H1 (cell line): ENCODE measurements around the gene FCER2. TPM values are rescaled to one million over a fixed set of nuclear protein-coding genes. Genes with fewer than 3 reads are reported as not detected.
A peak's percentile ranks its signal among the peaks of the same experiment; 100 is the strongest.

ENCODE experiments used
- CTCF ChIA-PET: fragments of 300-600 bp; sonication (Branson Sonifier 250); formaldehyde crosslinking; loops from one replicate; lab custom pipeline; 2021; ENCODE audit not compliant: partially characterized antibody; lab: Charles Lee
- POLR2A ChIA-PET: fragments of 300-600 bp; sonication (Branson Sonifier 250); formaldehyde crosslinking; loops from one replicate; lab custom pipeline; 2021; ENCODE audit warnings: inconsistent platforms; ENCODE audit not compliant: partially characterized antibody; lab: Charles Lee
- DNase-seq, 2 experiments: peaks; one replicate each; pipeline versions ENCODE4 v3.0.0 to v3.0.0-alpha.2; 2010 to 2022; ENCODE audit warnings: low spot score in 2 of 2, low read depth in 1 of 2, mixed read lengths in 1 of 2
- FAIRE-seq: peaks from 2 replicates; lab custom pipeline; 2011; peaks lifted over from hg19 to GRCh38; lab: Jason Lieb, UNC
- H2AFZ ChIP-seq: 2 replicates; pipeline ENCODE4 v1.8.1; 2012; ENCODE audit warnings: low read length, inconsistent platforms
- H2AK5ac ChIP-seq: 2 replicates; pipeline ENCODE4 v1.6.1; 2013; ENCODE audit warnings: low read depth, low read length
- H2BK120ac ChIP-seq: replicated peaks from 2 replicates; pipeline ENCODE3; 2013; ENCODE audit warnings: low read depth, low read length, inconsistent platforms
- H2BK12ac ChIP-seq: 2 replicates; pipeline ENCODE4 v1.6.1; 2013; ENCODE audit warnings: low read depth, low read length
- H2BK15ac ChIP-seq: 2 replicates; pipeline ENCODE4 v1.6.1; 2013; ENCODE audit warnings: low read length
- H2BK20ac ChIP-seq: 2 replicates; pipeline ENCODE4 v1.6.1; 2013; ENCODE audit warnings: low read length
- H2BK5ac ChIP-seq: 2 replicates; pipeline ENCODE4 v1.6.1; 2013; ENCODE audit warnings: low read depth, low read length
- H3K14ac ChIP-seq: 2 replicates; pipeline ENCODE4 v1.6.1; 2013; ENCODE audit warnings: inconsistent platforms; ENCODE audit not compliant: insufficient read length
- H3K18ac ChIP-seq: 2 replicates; pipeline ENCODE4 v1.6.1; 2013; ENCODE audit warnings: low read length; ENCODE audit errors: extremely low read depth
- H3K23ac ChIP-seq: 2 replicates; pipeline ENCODE4 v1.6.1; 2013; ENCODE audit warnings: inconsistent platforms; ENCODE audit not compliant: insufficient read length
- H3K23me2 ChIP-seq: 2 replicates; pipeline ENCODE4 v1.6.1; 2013; ENCODE audit warnings: low read depth, low read length
- H3K27ac ChIP-seq: 2 replicates; pipeline ENCODE4 v1.6.1; 2011; ENCODE audit warnings: low read depth, low read length, inconsistent platforms
- H3K27me3 ChIP-seq, 4 experiments: replicated peaks in 1 of 4; 1 replicate in 1 of 4; 2 replicates in 3 of 4; pipeline versions ENCODE4 v1.6.1 to v1.8.1; 2011 to 2013; ENCODE audit warnings: low read length in 3 of 4, mild to moderate bottlenecking in 3 of 4, inconsistent platforms in 2 of 4, mixed read lengths in 2 of 4, moderate library complexity in 1 of 4; ENCODE audit not compliant: control insufficient read depth in 3 of 4, insufficient read depth in 3 of 4; ENCODE audit errors: extremely low read depth in 1 of 4
- H3K36me3 ChIP-seq, 4 experiments: 2 replicates each; pipeline versions ENCODE4 v1.6.1 to v1.8.1; 2011 to 2013; ENCODE audit warnings: mild to moderate bottlenecking in 4 of 4, low read length in 3 of 4, moderate library complexity in 2 of 4, control low read depth in 1 of 4, inconsistent platforms in 1 of 4; ENCODE audit not compliant: insufficient read depth in 4 of 4, control insufficient read depth in 2 of 4
- H3K4ac ChIP-seq: replicated peaks from 2 replicates; pipeline ENCODE3; 2013; ENCODE audit warnings: low read length, low read depth, mixed read lengths, inconsistent platforms; ENCODE audit not compliant: insufficient read length
- H3K4me1 ChIP-seq, 4 experiments: replicated peaks in 1 of 4; 1 replicate in 1 of 4; 2 replicates in 3 of 4; pipeline versions ENCODE4 v1.6.1 to v1.8.1; 2011 to 2013; ENCODE audit warnings: low read length in 3 of 4, inconsistent platforms in 2 of 4, mixed read lengths in 1 of 4; ENCODE audit not compliant: insufficient read depth in 4 of 4, control insufficient read depth in 3 of 4
- H3K4me2 ChIP-seq, 2 experiments: 2 replicates each; pipeline versions ENCODE4 v1.6.1 to v1.8.1; 2011 to 2013; ENCODE audit warnings: low read depth in 2 of 2, low read length in 2 of 2, control low read depth in 1 of 2, inconsistent platforms in 1 of 2, mild to moderate bottlenecking in 1 of 2; ENCODE audit not compliant: insufficient read depth in 1 of 2
- H3K4me3 ChIP-seq, 4 experiments: fragments of 200-600, 300-600 bp in 1 of 4; sonication (generic), shearing (Covaris generic), sonication (Bioruptor Twin) in 1 of 4; 2 replicates each; pipeline versions ENCODE4 v1.5.1 to v1.8.1; 2011 to 2016; ENCODE audit warnings: low read length in 4 of 4, low read depth in 3 of 4, control low read depth in 2 of 4, inconsistent platforms in 2 of 4, mild to moderate bottlenecking in 2 of 4, mixed read lengths in 1 of 4, moderate library complexity in 1 of 4; ENCODE audit not compliant: insufficient read depth in 2 of 4; ENCODE audit errors: extremely low read depth in 1 of 4
- H3K56ac ChIP-seq: replicated peaks from 2 replicates; pipeline ENCODE3; 2013; ENCODE audit warnings: low read depth, mild to moderate bottlenecking, mixed read lengths, low read length, inconsistent platforms; ENCODE audit not compliant: insufficient read length
- H3K79me1 ChIP-seq: 2 replicates; pipeline ENCODE4 v1.6.1; 2013; ENCODE audit warnings: low read depth, low read length, control low read depth
- H3K79me2 ChIP-seq, 2 experiments: 2 replicates each; pipeline versions ENCODE4 v1.6.1 to v1.8.1; 2012 to 2013; ENCODE audit warnings: low read length in 2 of 2, mild to moderate bottlenecking in 2 of 2, inconsistent platforms in 1 of 2; ENCODE audit not compliant: insufficient read depth in 2 of 2, control insufficient read depth in 1 of 2
- H3K9ac ChIP-seq, 4 experiments: replicated peaks in 1 of 4; 1 replicate in 1 of 4; 2 replicates in 3 of 4; pipeline versions ENCODE4 v1.6.1 to v1.8.1; 2011 to 2013; ENCODE audit warnings: low read depth in 3 of 4, low read length in 3 of 4, control low read depth in 2 of 4, mild to moderate bottlenecking in 2 of 4, moderate library complexity in 2 of 4, inconsistent platforms in 1 of 4; ENCODE audit errors: extremely low read depth in 1 of 4
- H3K9me3 ChIP-seq, 2 experiments: 2 replicates each; pipeline versions ENCODE4 v1.6.1 to v1.8.1; 2012 to 2013; ENCODE audit warnings: mild to moderate bottlenecking in 2 of 2, moderate library complexity in 2 of 2, control low read depth in 1 of 2, inconsistent platforms in 1 of 2, low read depth in 1 of 2, low read length in 1 of 2, mixed read lengths in 1 of 2; ENCODE audit not compliant: insufficient read depth in 2 of 2
- H4K20me1 ChIP-seq, 2 experiments: replicated peaks in 1 of 2; 2 replicates each; pipeline versions ENCODE3 to v1.8.1; 2011 to 2013; ENCODE audit warnings: inconsistent platforms in 2 of 2, low read length in 2 of 2, mild to moderate bottlenecking in 1 of 2; ENCODE audit not compliant: insufficient read depth in 2 of 2, control insufficient read depth in 1 of 2
- H4K5ac ChIP-seq: 2 replicates; pipeline ENCODE4 v1.6.1; 2013; ENCODE audit warnings: low read length, low read depth, mixed read lengths, inconsistent platforms; ENCODE audit not compliant: insufficient read length
- H4K8ac ChIP-seq: 2 replicates; pipeline ENCODE4 v1.8.0; 2013; ENCODE audit warnings: mild to moderate bottlenecking, moderate library complexity, low read length, inconsistent platforms; ENCODE audit not compliant: insufficient read depth; ENCODE audit errors: extremely low read depth
- H4K91ac ChIP-seq: replicated peaks from 2 replicates; pipeline ENCODE3; 2013; ENCODE audit warnings: low read length, mixed read lengths, inconsistent platforms; ENCODE audit not compliant: insufficient read length
- CTBP2 ChIP-seq: IDR thresholded peaks from 2 replicates; pipeline ENCODE4 v1.7.0; 2011; ENCODE audit warnings: borderline replicate concordance, mild to moderate bottlenecking, moderate library complexity, mixed read lengths, low read length; ENCODE audit not compliant: insufficient read depth, insufficient read length
- JUND ChIP-seq: IDR thresholded peaks from 2 replicates; pipeline ENCODE4 v1.6.1; 2011; ENCODE audit warnings: mild to moderate bottlenecking, improper control_type of control experiment, low read length
- KDM1A ChIP-seq: fragments of 200-600, 300-600 bp; sonication (generic); IDR thresholded peaks from 2 replicates; pipeline ENCODE4 v1.7.1; 2016; ENCODE audit warnings: mild to moderate bottlenecking, low read length, borderline replicate concordance
- RAD21 ChIP-seq, 2 experiments: IDR thresholded peaks in 1 of 2; conservative IDR thresholded peaks in 1 of 2; 2 replicates each; pipeline ENCODE4 v1.6.1; 2011; ENCODE audit warnings: low read depth in 2 of 2, low read length in 2 of 2, improper control_type of control experiment in 1 of 2, inconsistent platforms in 1 of 2, mild to moderate bottlenecking in 1 of 2, moderate library complexity in 1 of 2
- RXRA ChIP-seq: IDR thresholded peaks from 2 replicates; pipeline ENCODE4 v1.6.1; 2011; ENCODE audit warnings: low read depth, mild to moderate bottlenecking, low read length, moderate library complexity; ENCODE audit not compliant: insufficient read depth
- SAP30 ChIP-seq: fragments of 300-600 bp; sonication (generic); IDR thresholded peaks from 2 replicates; pipeline ENCODE4 v1.7.1; 2012; ENCODE audit warnings: low read length, moderate library complexity, mild to moderate bottlenecking, inconsistent platforms; ENCODE audit not compliant: insufficient read depth, insufficient replicate concordance
- USF2 ChIP-seq: IDR thresholded peaks from 2 replicates; pipeline ENCODE4 v1.6.1; 2011; ENCODE audit warnings: low read length, improper control_type of control experiment
- YY1 ChIP-seq: IDR thresholded peaks from 2 replicates; pipeline ENCODE4 v1.6.1; 2011; ENCODE audit warnings: low read depth, mild to moderate bottlenecking, low read length
- ZNF274 ChIP-seq: IDR thresholded peaks from 2 replicates; pipeline ENCODE4 v1.7.0; 2012; ENCODE audit warnings: low read length, borderline replicate concordance; ENCODE audit errors: extremely low read depth
- WGBS, 2 experiments: shearing (Covaris generic) in 1 of 2; methylation state at CpG; one replicate each; pipeline versions ENCODE4 v1.1.6 to v1.1.7; 2013 to 2015; ENCODE audit warnings: low lambda C conversion rate in 2 of 2, mixed read lengths in 2 of 2, inconsistent platforms in 1 of 2, low coverage in 1 of 2, missing lambda C conversion rate in 1 of 2; ENCODE audit not compliant: insufficient replicate concordance in 2 of 2, insufficient coverage in 1 of 2, insufficient read length in 1 of 2; ENCODE audit errors: extremely low coverage in 1 of 2, missing lambda C conversion rate in 1 of 2; 5-methylcytosine and 5-hydroxymethylcytosine counted together
- polyA plus RNA-seq, 7 experiments: library from polyadenylated mRNA; depleted of rRNA in 3 of 7; stranded (reverse) in 5 of 7; unstranded in 2 of 7; fragments of >200 nt in 5 of 7; fragments of 200-250 nt in 2 of 7; gene quantifications; 1 replicate in 5 of 7; 2 replicates in 1 of 7; 4 replicates in 1 of 7; pipeline versions ENCODE4 v1.2.1 to v1.2.3, GENCODE V29; 2011 to 2013; ENCODE audit warnings: missing spikeins in 2 of 7, mixed read lengths in 2 of 7
- total RNA-seq: library from RNA; stranded (reverse); fragmentation: NEBNext Ultra II Directional; extraction: Animal tissue kit (Norgen Biotek cat#: 25700); gene quantifications from 2 replicates; pipeline ENCODE4 v1.2.1, GENCODE V29; 2021

The FCER2 gene
- total and polyA plus RNA-seq, 2 of the 8 experiments (the other 6 are each of a cell fraction or from before 2014, with no cell fraction given): 0.67 TPM; not detected in 1

GRCh38 chr19:7751157-7751783 lies 49.3 kb upstream of the FCER2 start:
- Histone ChIP-seq H3K4me1 (peaks cover 3 to 15% (median 8%) of the 10 kb centered on the region in 4 experiments; a peak in 6 of 7 replicates), H3K79me1 (no peaks in the 10 kb centered on the region), H2BK120ac (no peak overlapping the region), H3K23ac (no peak overlapping the region), H3K27ac (no peak overlapping the region), H3K56ac (no peak overlapping the region), H2BK20ac (no peak overlapping the region), H4K5ac (no peak overlapping the region), H3K27me3 (no peaks in the 10 kb centered on the region), H2AK5ac (peak overlapping the region; percentile 10; the same call in 1 of the 2 replicates), H4K20me1 (no peaks in the 10 kb centered on the region), H3K14ac (no peak overlapping the region), H3K18ac (no peak overlapping the region), H2BK15ac (peak overlapping the region; percentile 49; the same call in 1 of the 2 replicates), H4K8ac (peak overlapping the region; percentile 71; the same call in 1 of the 2 replicates), H3K4me3 (no peak overlapping the region), H2BK5ac (no peak overlapping the region), H3K9me3 (0 out of 4 replicates have a peak, but pooled peaks cover 0 to 6% of the 10 kb centered on the region in 2 experiments), H3K9ac (peak overlapping the region in 1 of 4 experiments; percentile 32; a peak in 1 of 7 replicates), H3K36me3 (no peaks in the 10 kb centered on the region), H3K4ac (no peak overlapping the region), H4K91ac (peak overlapping the region; percentile 34), H2AFZ (peak overlapping the region; percentile 8; the same call in 1 of the 2 replicates), H3K23me2 (no peaks in the 10 kb centered on the region; the same call in 1 of the 2 replicates), H3K79me2 (no peaks in the 10 kb centered on the region), H2BK12ac (0 out of 2 replicates have a peak overlapping the region, but pooled peaks have one; percentile 60), H3K4me2 (no peak overlapping the region)
- ChIA-PET POLR2A (no interaction called here), CTCF (interaction anchor here (0.8 to 1.1 kb wide), 2 partner anchors 27 to 49 kb away, joined by 4 to 5 read pairs; no protein-coding TSS in a partner anchor)
- no peak for TF ChIP-seq ZNF274
- TF ChIP-seq RXRA: no peak
- TF ChIP-seq CTBP2: no peak
- TF ChIP-seq USF2: no peak
- no peak for TF ChIP-seq KDM1A
- no peak for TF ChIP-seq RAD21 (IDR thresholded peaks at IDR 0.05 in 1 of 2, conservative IDR thresholded peaks at IDR 0.05 in 1 of 2; ENCODE audit: low read depth in 2 of 2, low read length in 2 of 2)
- no peak for TF ChIP-seq YY1
- TF ChIP-seq JUND: no peak
- no peak for TF ChIP-seq SAP30
- WGBS, 2 experiments: 94% methylated on average over 12 of the region's 12 CpGs; no CpG with 5 or more reads in 1 of the 2 experiments
- DNase-seq: no peak
- no peak for FAIRE-seq
